HG02759 (cell line): Measurements from ENCODE around the gene MAEA.
"Not testable (repeated sequence)": the region's sequence is repeated elsewhere in the genome, so short reads cannot be mapped to it uniquely, and the experiment has no call there.

Experiments
- ATAC-seq: cut with Tn5 transposase; IDR thresholded peaks from one replicate; pipeline ENCODE4 v1.9.1; 2021; ENCODE audit warnings: mild to moderate bottlenecking, moderate library complexity; ENCODE audit not compliant: unreplicated experiment

MAEA gene

DNA sequence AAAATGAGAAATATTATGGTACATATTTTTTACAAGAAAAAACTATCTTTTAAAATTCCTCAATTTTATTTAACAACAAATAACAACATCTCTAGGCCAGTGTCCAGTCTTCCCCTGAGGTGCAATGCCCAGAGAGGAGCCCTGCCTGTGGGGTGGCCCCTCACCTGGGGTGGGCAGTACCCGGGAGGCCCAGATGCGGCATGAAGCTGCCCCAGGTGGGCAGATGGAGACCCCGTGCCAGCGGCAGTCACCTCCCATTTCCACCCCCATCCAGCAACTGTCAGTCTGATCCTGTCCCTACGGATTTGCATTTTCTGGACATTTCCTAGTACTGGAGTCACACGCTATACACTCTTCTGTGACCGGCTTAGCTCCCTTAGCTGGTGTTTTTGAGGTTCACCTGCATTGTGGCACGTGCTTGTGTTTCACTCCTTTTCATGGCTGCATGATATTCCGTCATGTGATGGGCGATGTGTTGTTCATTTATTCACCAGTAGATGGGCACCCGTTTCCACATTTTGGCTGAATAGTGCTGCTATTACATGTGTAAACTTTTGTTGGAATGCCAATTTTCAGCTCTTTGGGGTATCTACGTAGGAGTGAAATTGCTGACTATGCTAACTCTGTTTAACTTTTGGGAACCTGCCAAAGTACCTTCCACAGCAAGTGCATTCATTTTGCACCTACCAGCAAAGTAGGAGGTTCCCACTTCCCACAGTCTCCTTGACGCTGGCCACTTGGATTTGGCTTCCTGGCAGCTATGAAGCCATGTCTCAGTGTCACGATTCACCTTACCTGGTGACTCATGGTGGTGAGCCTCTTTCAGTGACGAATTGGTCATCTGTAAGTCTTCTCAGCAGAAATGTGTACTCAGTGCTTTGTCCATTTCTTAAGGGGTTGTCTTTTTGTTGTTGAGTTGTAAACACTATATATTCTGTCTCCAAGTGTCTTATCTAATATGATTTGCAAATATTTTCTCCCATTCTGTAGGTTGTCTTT is 11.7 kb upstream of the MAEA start:
- no peak for ATAC-seq

DNA sequence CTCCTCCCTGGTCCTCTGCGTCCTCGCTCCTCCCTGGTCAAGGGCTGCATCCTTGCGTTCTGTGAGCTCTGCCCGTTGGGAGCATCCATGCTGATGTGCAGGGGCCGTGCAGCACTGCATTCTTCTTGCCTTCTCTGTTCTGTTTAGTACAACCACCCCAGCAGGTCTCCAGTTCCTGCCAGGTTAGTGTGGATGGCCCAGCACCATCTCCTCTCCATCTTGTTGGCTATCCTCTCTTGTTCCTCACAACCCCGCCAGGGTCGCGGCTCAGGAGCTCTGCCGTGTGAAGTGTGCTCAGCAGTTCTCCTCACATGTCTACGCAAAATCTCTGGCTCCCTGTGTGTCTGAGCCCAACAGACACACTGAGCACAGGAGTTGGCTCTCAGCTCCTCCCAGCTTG is 10.4 kb upstream of the MAEA start:
- no peak for ATAC-seq

DNA sequence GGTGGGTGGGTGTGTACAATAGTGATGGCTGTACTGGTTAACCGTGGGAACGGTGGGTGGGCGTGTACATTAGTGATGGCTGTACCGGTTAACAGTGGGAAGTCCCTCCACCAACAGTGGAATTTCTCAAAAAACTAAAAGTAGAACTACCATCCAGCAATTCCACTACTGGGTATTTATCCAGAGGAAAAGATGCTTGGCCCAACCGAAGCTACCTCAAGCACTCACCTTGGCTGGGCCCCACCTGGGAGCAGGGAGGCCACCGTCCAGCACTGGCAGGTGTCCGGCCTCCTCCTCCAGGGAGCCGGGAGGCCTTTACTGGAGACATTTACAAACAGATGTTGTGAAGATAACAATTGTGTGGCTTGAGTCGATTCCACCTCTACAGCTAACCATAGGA is 6.0 kb upstream of the MAEA start:
- ATAC-seq, result no peak

GRCh38 chr4:1285151-1285789 is 4.4 kb upstream of the MAEA start:
- ATAC-seq, result no peak

DNA sequence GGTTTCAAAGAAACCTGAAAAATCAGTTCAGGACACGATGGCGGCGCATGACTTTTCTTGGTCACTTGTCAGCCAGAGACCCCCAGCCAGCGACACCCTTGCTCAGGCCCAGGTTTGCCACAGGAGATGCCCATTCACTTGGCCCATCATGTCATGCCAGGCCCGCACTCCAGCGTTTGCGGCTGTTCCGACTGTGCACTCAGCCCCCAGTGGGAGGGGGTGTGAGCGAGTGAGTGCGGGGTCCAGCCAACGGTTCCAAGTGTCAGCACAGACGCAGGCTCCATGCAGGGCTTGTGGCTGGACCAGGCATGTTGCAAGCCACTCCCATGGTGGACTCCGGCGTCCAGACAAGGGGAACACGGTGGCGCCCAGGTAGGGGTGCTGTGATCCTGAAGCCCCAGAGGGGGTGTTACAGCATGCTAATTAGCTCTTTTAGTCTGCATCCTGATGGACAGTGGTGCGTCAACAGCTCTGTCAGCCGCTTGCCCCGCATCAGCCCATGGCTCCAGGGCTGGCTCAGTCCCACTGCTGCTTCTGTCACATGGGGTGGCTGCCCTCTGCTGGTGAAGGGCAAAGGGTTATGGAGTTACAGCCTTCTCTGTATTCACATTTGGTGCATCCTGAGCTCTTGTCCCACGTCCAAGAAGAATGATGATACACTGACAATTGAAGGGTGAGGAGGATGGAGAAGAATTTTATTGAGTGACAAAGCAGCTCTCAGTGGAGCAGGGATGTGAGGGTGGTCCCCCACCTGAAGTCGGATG is 3.7 kb upstream of the MAEA start:
- no peak for ATAC-seq

- ATAC-seq, result no peak
These were observed 905 bp upstream of the MAEA start for GRCh38 chr4:1288786-1289185.

- ATAC-seq, result peak; percentile 1
These were observed 680 bp downstream of the MAEA start for GRCh38 chr4:1290165-1290977.

- no peak for ATAC-seq
These were observed 1.4 kb downstream of the MAEA start for GRCh38 chr4:1291091-1291490.

- ATAC-seq, result no peak
These were observed 2.5 kb downstream of the MAEA start for GRCh38 chr4:1291996-1292702.

GRCh38 chr4:1292703-1293011 is 3.0 kb downstream of the MAEA start:
- not testable (repeated sequence) for ATAC-seq

- no peak for ATAC-seq
These were observed 3.8 kb downstream of the MAEA start for GRCh38 chr4:1293531-1293941.

DNA sequence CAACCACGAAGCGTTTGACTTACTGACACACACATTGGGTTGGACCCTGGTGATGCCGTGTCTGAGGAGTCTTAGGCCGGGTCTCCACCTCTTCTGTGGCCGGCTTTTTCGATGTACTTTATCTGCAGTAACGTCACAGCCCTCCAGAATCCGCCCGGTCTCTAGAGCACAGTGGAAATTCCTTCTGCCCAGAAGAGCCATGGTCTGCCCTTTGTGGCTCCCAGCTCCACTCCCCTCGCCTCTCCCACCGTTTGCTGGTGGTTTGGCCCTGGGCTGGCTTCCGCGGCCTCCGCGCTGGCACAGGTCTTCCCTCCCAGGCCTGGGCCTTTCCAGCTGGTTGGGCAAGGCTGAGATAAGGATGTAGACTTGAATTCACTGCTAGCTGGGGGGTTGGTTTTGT is 4.3 kb downstream of the MAEA start:
- no peak for ATAC-seq

GRCh38 chr4:1294424-1294823 is 4.7 kb downstream of the MAEA start:
- no peak for ATAC-seq

DNA sequence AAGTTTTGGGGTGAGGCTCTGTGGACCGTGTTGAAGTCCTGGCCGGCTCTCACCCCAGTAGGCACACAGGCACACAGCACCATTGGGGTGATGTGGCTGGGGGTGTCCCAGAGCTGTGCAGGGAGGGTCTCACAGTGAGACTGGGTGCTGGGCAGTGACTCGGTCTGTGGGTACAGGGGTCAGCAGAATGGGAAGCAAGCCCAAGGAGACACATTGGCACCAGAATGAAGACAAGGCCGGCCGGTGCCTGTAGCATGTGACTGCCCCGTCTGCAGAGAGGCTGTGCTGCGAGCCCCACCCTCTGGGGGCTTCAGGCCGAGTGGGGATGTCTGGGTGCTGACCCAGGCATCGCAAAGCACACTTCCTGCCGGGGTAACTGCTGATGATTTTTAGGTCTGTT is 5.2 kb downstream of the MAEA start:
- ATAC-seq, result no peak

DNA sequence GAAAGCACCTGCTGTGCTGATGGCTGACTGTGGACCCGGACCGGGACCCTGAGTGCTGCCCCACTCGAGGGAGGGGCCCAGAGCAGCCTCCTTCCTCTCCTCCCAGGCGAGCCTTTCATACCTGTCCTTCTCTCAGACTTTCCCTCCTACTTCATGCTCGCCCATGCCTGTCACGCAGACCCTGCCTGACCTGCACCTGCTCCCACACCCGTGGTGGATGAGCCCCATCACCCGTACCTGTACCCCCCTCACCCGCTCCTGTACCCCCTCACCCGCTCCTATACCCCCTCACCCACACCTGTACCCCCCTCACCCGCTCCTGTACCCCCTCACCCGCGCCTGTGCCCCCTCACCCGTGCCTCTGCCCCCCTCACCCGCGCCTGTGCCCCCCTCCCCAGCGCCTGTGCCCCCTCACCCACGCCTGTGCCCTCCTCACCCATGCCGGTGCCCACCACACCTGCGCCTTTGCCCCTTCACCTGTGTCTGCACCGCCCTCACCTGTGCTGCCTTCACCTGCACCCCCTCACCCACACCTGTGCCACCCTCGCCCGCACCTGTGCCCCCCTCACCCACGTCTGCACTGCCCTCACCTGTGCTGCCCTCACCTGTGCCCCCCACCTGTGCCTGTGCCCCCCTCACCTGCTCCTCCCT is 5.8 kb downstream of the MAEA start:
- ATAC-seq, result no peak

DNA sequence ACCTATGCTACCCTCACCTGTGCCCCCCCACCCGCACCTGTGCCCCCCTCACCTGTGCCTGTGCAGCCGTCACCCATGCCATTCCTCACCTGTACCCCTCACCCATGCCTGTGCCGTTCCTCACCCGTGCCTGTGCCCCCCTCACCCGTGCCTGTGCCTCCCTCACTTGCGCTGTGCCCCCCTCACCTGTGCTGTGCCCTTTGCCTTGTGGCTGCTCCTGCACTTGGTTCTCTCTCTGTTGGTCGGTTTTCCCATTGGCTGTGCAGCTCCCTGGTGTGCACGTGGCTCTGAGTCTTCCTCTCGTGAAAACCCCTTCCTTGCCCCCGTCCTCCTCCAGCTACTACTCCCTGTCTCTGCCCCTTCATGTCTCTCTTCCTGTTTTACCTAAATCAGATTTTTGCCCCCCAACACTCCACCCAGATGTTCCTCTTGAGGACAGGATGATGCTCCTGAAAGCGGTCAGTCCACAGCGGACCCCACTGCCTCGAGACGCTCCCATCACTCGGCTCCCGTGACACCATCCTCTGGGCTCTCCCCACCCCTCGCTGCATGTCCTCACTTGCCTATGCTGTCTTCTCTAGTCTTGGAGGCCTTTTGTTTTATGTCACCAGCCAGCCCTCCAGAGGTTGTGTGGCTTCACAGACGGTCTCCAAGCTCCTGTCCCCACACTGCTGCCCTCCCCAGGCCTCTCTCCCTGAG is 6.8 kb downstream of the MAEA start:
- ATAC-seq, result no peak

DNA sequence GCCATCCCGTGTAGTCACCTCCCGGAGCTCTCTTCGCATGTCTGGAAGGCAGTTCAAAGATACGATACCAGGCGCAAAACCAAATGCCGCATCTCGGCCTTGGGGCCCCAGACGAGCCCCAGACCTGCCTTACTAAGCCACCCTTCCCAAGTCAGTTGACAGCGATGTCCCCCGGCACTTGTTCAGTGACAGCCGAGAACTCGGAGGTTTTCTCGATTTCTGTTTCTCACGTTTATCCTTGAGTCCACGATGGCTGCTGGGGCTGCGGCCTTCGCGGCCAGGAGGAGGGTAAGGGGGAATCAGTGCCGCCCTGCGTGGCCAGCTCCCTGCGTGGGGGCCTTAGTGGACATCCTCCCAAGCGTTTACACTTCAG is 7.3 kb downstream of the MAEA start:
- no peak for ATAC-seq

DNA sequence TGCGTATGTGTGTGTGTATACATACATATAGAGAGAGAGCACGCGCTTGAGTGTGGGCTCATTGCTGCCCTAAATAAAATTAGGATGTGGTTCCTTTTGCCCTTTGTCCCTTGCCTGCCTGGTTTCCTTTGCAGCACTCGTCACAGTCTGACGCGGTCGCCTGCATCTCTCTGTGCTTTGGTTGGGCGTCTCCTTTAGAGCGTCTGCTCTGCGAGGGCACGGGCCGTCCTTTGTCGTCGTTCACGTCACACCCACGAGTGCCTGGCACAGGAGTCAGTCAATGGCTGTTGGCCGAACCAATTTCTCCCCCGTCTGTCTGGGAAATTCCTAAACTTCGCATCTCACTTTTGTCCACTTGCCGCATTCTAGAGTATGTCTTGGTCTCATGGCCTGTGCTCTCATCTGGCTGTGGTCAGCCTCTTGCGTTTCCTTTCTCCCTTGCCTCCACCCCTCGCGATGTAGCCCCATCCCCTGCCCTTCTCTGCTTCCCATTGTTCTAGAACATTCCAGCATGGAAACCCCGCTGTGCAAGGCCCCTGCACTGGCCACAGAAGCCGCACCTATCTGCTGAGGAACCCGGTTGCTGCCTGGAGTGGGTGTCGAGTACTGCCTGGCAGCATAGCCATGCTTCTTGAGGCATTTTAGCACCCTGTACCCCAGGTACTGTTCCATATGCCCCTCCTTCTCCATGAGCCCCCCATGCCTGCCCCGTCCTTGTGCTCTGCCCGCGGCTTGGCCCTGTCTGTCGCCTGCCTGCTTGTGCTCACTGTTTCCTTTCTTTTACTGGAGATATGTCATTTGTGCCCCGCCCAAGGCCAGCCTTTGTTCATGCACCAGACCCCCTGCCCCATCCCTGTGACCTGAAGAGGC is 8.0 kb downstream of the MAEA start:
- no peak for ATAC-seq
